22Rv1 (cell line): ENCODE measurements around the gene FARSA.

Source experiments
- H3K27ac ChIP-seq: fragments of 450-650 bp; 2 replicates; pipeline ENCODE4 v1.5.1; 2017
- ZFX ChIP-seq: fragments of 450-650 bp; IDR thresholded peaks from 2 replicates; pipeline ENCODE4 v1.6.1; 2017; ENCODE audit warnings: antibody characterized with exemption, borderline replicate concordance
- TF ChIP-seq, protein P1 (sequence below): fragments of 450-650 bp; IDR thresholded peaks from 2 replicates; pipeline ENCODE4 v1.5.1; 2017; ENCODE audit warnings: mild to moderate bottlenecking

FARSA gene

DNA sequence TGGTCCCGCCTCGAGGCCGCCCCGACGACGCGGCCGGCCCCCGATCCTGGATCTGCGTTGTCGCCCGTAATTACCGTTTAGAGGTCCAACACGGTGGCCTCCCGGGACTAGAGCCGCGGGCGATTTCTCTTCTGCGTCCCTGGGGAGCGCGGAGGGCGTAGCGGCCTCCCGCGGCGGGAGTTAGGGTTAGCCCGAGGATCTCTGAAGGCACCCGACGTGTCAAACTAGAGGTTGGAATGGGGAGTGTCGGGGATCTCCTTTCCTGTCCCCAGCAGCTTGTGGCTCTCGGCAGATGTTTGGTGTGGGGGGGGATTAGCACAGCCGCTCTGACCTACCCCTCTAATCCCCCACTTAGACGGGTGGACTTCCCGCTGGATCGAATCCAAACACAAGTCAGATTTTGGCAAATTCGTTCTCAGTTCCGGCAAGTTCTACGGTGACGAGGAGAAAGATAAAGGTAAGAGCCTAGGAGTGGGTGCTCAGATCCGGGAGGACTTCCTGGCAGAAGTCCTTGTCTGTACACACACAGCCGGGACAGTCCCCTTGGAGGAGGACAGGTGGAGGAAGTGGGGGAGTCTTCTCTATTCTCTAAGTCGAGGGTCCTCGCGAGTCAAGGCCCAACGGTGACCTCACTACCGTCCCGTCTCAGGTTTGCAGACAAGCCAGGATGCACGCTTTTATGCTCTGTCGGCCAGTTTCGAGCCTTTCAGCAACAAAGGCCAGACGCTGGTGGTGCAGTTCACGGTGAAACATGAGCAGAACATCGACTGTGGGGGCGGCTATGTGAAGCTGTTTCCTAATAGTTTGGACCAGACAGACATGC lies 5.5 kb upstream of the FARSA start:
- no peak for TF ChIP-seq ZFX
- TF ChIP-seq, protein P1, sequence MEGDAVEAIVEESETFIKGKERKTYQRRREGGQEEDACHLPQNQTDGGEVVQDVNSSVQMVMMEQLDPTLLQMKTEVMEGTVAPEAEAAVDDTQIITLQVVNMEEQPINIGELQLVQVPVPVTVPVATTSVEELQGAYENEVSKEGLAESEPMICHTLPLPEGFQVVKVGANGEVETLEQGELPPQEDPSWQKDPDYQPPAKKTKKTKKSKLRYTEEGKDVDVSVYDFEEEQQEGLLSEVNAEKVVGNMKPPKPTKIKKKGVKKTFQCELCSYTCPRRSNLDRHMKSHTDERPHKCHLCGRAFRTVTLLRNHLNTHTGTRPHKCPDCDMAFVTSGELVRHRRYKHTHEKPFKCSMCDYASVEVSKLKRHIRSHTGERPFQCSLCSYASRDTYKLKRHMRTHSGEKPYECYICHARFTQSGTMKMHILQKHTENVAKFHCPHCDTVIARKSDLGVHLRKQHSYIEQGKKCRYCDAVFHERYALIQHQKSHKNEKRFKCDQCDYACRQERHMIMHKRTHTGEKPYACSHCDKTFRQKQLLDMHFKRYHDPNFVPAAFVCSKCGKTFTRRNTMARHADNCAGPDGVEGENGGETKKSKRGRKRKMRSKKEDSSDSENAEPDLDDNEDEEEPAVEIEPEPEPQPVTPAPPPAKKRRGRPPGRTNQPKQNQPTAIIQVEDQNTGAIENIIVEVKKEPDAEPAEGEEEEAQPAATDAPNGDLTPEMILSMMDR: no peak
- peak overlapping the region; percentile 93 for H3K27ac ChIP-seq

- TF ChIP-seq, protein P1: no peak
- no peak for TF ChIP-seq ZFX
- peak within 1 kb of the TSS; percentile 93 for H3K27ac ChIP-seq
Measured at GRCh38 chr19:12937927-12938778, 4.6 kb upstream of the FARSA start, which contains the start of gene CALR. Gene CALR, plus strand, starts transcription at chr19:12938609. Its CDS starts 71 bp downstream, at chr19:12938680.

GRCh38 chr19:12937093-12937926 lies 3.8 kb upstream of the FARSA start:
- TF ChIP-seq, protein P1: no peak
- peak overlapping the region; percentile 93 for H3K27ac ChIP-seq

- TF ChIP-seq, protein P1: no peak
- no peak for TF ChIP-seq ZFX
- no peak overlapping the region for H3K27ac ChIP-seq
Measured at GRCh38 chr19:12936582-12936981, 3.1 kb upstream of the FARSA start.

DNA sequence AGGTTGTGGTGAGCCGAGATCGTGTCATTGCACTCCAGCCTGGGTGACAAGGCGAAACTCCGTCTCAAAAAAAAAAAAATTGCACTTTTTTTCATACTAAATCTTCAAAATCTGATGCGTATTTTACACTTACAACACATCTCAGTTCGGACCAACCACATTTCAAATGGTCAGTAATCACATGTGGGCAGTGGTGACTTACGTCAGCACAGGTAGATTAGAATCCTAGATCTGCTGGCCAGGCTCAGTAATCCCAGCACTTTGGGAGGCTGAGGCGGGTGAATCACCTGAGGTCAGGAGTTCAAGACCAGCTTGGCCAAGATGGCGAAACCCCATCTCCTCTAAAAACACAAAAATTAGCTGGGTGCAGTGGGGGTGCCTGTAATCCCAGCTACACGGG lies 1.6 kb upstream of the FARSA start:
- H3K27ac ChIP-seq: no peak overlapping the region
- TF ChIP-seq, protein P1: no peak

DNA sequence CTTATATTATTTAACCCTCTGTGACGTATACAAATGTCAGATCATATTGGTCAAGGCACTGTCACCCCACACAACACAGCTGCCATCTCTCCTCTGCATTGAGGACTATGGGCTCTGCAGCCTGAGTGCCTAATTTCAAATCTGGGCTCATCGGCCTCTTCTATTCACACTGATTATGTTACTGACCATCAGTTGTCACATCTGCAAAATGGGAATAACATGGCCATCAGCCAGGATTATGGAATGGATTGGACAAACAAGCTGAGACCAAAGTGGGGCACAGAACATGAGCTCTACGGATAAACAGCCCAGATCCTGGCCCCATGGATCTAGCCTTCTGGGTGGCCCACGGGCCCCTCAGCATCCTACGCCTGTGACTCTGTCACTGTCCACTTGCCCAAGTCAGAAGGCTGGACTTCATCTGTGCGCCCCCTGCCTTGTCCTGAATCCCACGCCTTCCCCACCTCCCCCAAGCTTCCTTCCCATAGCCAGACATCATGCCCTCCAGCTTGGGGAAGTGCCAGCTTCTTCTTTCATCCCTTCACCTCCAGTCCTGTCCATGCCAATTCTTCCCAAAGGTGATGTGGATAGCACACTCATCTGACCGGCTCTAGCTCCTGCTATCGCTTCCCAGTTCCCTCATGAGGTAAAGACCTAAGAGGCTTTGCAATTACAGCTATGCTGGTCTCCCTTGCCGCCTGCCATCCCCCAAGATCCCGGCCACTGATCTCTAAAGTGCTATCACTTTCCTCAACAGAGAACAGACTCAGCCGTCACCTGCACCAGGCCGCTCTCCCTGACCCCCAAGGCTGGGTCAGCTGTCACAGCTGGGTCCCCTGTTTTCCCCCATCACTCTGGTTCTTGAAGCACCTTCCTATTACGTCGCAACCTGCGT lies 872 bp downstream of the FARSA start:
- H3K27ac ChIP-seq: peak overlapping the region; percentile 78

More for the DNA sequence above, 872 bp downstream of the FARSA start:
- TF ChIP-seq, protein P1: no peak
- no peak for TF ChIP-seq ZFX
